Measurements from ENCODE around the gene MAN1C1.

MAN1C1 gene

DNA sequence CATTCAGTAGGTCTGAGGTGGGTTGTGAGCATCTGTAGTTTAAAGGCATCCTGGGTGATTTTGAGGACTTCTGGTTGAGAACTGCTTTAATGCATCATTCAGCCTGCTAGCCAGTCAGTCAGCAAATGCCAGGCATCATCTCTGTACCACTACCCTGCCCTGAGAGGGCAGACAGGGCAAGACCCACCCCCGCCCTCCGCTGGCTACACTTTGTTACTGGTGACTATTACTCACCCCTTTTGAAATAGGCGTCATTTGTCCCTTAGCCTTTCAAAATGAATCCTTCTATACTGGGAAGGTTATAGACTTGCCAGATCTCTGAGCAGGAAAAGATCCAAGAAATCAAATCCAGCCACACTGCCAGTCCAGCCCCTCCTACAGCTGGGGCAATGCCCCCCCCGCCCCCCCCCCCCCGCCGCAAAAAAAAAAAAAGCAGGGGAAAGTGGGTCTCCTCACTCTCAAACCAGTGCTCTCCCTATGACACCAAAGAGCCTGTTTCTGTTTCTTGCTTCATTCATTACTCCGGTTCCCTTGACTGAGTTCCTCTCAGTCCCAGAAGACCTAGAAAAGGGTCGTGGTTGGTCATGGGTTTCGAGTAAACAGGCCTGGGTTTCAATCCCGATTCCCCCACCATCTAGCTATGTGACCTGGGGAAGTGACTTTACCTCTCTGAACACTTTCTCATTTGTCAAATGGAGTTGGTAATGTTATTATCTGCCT is 187.8 kb downstream of the MAN1C1 start:
- H3K4me1 ChIP-seq (ENCODE audit: control insufficient read depth in 1 of 2, insufficient read depth in 1 of 2, low read depth in 1 of 2, low read length in 1 of 2): peaks cover 15% of the 10 kb centered on the region in 2 experiments
- no peaks in the 10 kb centered on the region for H3K9me3 ChIP-seq
- H3K27me3 ChIP-seq: peaks cover 7% of the 10 kb centered on the region
- H3K27ac ChIP-seq: no peak overlapping the region
- TF ChIP-seq, protein P1, sequence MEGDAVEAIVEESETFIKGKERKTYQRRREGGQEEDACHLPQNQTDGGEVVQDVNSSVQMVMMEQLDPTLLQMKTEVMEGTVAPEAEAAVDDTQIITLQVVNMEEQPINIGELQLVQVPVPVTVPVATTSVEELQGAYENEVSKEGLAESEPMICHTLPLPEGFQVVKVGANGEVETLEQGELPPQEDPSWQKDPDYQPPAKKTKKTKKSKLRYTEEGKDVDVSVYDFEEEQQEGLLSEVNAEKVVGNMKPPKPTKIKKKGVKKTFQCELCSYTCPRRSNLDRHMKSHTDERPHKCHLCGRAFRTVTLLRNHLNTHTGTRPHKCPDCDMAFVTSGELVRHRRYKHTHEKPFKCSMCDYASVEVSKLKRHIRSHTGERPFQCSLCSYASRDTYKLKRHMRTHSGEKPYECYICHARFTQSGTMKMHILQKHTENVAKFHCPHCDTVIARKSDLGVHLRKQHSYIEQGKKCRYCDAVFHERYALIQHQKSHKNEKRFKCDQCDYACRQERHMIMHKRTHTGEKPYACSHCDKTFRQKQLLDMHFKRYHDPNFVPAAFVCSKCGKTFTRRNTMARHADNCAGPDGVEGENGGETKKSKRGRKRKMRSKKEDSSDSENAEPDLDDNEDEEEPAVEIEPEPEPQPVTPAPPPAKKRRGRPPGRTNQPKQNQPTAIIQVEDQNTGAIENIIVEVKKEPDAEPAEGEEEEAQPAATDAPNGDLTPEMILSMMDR (IDR thresholded peaks at IDR 0.05): no peak
- H3K4me3 ChIP-seq (ENCODE audit: low read depth in 1 of 2, low read length in 1 of 2): no peak overlapping the region
- H3K36me3 ChIP-seq: peaks cover 12% of the 10 kb centered on the region

DNA sequence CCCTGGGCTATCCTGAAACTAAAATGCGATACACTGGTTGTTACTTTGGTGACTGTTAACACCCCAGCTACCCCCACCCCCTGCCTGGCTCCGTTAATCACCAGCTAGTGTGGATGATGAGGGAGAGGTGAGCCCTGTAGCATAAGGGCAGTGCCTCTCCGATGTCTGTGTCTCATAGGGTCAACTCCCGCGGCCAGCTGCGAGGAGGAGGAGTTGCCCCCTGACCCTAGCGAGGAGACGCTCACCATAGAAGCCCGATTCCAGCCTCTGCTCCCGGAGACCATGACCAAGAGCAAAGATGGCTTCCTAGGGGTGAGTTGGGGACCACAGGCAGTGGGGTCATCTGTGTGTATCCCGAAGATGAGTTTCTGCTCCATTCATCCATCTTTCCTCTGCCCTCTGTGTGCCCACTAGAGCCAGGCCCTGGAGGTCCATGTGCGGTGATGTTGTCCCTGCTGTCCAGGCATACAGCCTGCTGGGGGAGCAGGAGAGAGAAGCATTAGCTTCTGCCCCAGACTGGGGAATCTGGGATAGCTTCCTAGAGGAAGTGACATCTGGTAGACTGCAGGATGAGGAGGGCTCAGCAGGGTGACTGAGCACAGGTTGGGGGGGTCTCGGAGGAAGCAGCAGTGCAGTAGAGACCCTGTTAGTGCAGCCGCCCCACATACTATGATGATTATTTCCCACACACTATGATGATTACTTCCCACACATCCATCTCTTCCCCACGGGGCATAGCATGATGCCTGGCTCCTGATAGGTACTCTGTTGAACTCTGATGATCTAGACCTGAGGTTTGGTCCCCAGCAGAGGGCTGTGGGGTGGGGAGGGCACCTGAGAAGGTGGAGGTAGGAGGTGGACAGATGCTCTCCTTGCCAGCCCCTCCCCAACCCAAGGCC is 188.6 kb downstream of the MAN1C1 start:
- no peaks in the 10 kb centered on the region for H3K9me3 ChIP-seq
- H3K27me3 ChIP-seq: peaks cover 7% of the 10 kb centered on the region
- H3K4me1 ChIP-seq (ENCODE audit: control insufficient read depth in 1 of 2, insufficient read depth in 1 of 2, low read depth in 1 of 2, low read length in 1 of 2): peaks cover 18% of the 10 kb centered on the region in 2 experiments
- TF ChIP-seq, protein P1 (IDR thresholded peaks at IDR 0.05): no peak
- no peak overlapping the region for H3K27ac ChIP-seq
- no peak overlapping the region for H3K4me3 ChIP-seq (ENCODE audit: low read depth in 1 of 2, low read length in 1 of 2)
- peaks cover 12% of the 10 kb centered on the region for H3K36me3 ChIP-seq

- Histone ChIP-seq H3K27ac (no peak overlapping the region), H3K9me3 (no peaks in the 10 kb centered on the region), H3K4me3 (ENCODE audit: low read depth in 1 of 2, low read length in 1 of 2) (no peak overlapping the region), H3K4me1 (ENCODE audit: control insufficient read depth in 1 of 2, insufficient read depth in 1 of 2, low read depth in 1 of 2, low read length in 1 of 2) (peaks cover 14 to 16% of the 10 kb centered on the region in 2 experiments), H3K36me3 (peaks cover 12% of the 10 kb centered on the region), H3K27me3 (peaks cover 2% of the 10 kb centered on the region)
- TF ChIP-seq, protein P1 (IDR thresholded peaks at IDR 0.05): no peak
Observed at GRCh38 chr1:25805863-25806225, 189.3 kb downstream of the MAN1C1 start.

DNA sequence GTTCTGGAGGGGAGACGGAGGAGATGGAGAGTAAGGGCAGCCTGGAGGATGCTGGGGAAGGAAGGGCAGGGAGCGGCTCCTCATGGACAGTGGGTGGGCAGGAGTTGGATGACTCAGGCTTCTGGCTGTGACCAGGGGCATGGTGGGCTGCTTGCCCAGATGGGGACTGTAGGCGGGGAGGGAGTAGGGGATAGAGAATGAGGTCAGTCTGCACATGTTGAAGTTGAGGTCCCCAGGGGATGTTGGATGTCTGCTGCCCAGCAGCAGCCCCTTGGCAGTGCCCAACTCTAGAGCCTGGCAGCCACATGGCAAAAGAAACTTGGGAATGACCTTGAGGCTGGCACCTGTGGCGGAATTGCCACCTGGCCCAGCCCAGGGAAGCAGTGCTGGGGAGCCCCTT is 189.8 kb downstream of the MAN1C1 start:
- Histone ChIP-seq H3K27ac (no peak overlapping the region), H3K4me3 (ENCODE audit: low read depth in 1 of 2, low read length in 1 of 2) (no peak overlapping the region), H3K9me3 (no peaks in the 10 kb centered on the region), H3K36me3 (peaks cover 12% of the 10 kb centered on the region), H3K4me1 (ENCODE audit: control insufficient read depth in 1 of 2, insufficient read depth in 1 of 2, low read depth in 1 of 2, low read length in 1 of 2) (peaks cover 12 to 16% of the 10 kb centered on the region in 2 experiments), H3K27me3 (no peaks in the 10 kb centered on the region)
- TF ChIP-seq, protein P1 (IDR thresholded peaks at IDR 0.05): no peak

DNA sequence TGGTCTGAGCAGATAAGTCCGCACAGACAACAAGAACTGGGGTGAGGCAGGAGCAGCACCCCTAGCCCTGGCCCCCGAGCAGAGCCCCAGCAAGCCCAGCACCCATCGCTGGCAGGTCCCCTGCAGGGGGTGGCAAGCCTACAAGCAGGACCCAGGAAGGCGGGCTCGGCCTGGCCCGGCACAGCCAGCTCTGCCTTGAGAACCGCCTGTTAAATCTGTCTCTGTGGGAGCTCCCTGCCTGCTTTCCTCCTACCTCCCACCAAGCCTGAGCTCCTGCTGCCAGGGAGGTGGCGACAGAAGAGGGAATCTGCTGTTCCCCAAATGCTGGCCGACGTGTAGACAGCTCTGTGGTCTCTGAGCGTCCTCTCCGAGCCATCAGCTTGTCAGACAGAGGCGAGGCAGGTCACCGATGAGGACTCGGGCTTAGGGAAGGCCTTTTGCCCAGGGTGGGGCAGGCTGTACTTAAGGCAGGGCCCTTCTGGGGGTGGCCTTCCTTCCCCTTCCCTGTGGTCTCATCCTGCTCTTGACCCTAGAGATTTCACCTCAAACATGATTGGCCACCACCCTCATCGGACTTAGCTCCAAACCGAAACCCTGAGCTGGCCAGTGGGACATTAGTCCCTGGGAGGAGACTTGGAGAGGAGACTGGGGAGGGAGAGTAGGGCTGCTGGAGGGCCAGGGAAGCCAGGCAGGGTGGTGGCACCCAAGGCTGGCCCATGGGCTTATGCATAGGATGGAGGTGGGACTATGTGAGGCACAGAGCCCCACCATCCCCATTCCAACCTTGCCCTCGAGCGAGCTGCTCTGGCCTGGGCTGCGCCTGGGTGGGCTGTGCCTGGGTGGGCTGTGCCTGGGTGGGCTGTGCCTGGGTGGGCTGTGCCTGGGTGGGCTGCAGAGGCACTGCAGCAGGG is 191.1 kb downstream of the MAN1C1 start:
- Histone ChIP-seq H3K4me3 (ENCODE audit: low read depth in 1 of 2, low read length in 1 of 2) (no peak overlapping the region), H3K27me3 (no peaks in the 10 kb centered on the region), H3K9me3 (no peaks in the 10 kb centered on the region), H3K27ac (no peak overlapping the region), H3K4me1 (ENCODE audit: control insufficient read depth in 1 of 2, insufficient read depth in 1 of 2, low read depth in 1 of 2, low read length in 1 of 2) (peaks cover 12 to 16% of the 10 kb centered on the region in 2 experiments), H3K36me3 (peaks cover 12% of the 10 kb centered on the region)
- TF ChIP-seq, protein P1 (IDR thresholded peaks at IDR 0.05): no peak
